Testis (tissue), 3 donors: ENCODE data around the gene CCPG1. TPM values are rescaled to one million over a fixed set of nuclear protein-coding genes. Genes with fewer than 3 reads are reported as not detected.
A peak's percentile ranks its signal among the peaks of the same experiment; 100 is the strongest.

Source experiments
- DNase-seq: peaks from one replicate; pipeline ENCODE4 v3.0.0-alpha.2; 2019
- H3K27ac ChIP-seq, 2 donors: fragments of 200-600 bp; sonication (generic); one replicate each; pipeline ENCODE4 v1.5.1; 2019
- H3K27me3 ChIP-seq: fragments of 200-600 bp; sonication (generic); one replicate; pipeline ENCODE4 v1.5.1; 2019
- H3K36me3 ChIP-seq: fragments of 200-600 bp; sonication (generic); one replicate; pipeline ENCODE4 v1.5.1; 2017; ENCODE audit warnings: low read depth; ENCODE audit errors: missing control alignments
- H3K4me1 ChIP-seq: fragments of 200-600 bp; sonication (generic); one replicate; pipeline ENCODE4 v1.5.1; 2019
- H3K4me3 ChIP-seq, 2 donors: fragments of 200-600 bp; sonication (generic); one replicate each; pipeline ENCODE4 v1.5.1; 2017 to 2019
- H3K9me3 ChIP-seq: fragments of 200-600 bp; sonication (generic); one replicate; pipeline ENCODE4 v1.5.1; 2017
- CTCF ChIP-seq, 3 experiments: fragments of 450-650 bp in 2 of 3; fragments of 200-600 bp in 1 of 3; sonication (generic) in 1 of 3; IDR thresholded peaks; one replicate each; pipeline ENCODE4 v1.5.1; 2016 to 2019; ENCODE audit warnings: antibody characterized with exemption in 3 of 3, mild to moderate bottlenecking in 2 of 3, moderate library complexity in 1 of 3
- POLR2A ChIP-seq: fragments of 450-650 bp; IDR thresholded peaks from one replicate; pipeline ENCODE4 v1.6.1; 2017; ENCODE audit warnings: antibody characterized with exemption, mild to moderate bottlenecking, moderate library complexity
- WGBS, 2 donors: methylation state at CpG; one replicate each; pipeline ENCODE4 v1.1.5; 2018; 5-methylcytosine and 5-hydroxymethylcytosine counted together
- intact Hi-C: fragments of 100-400 bp; cut with DNase I; formaldehyde crosslinking; loops from one replicate; pipeline ENCODE4 v1.15.1; 2023; ENCODE audit warnings: low total_unique reads
- microRNA counts, 2 donors: library from miRNA; unstranded; fragments of <30 nt; microRNA quantifications; one replicate each; lab custom pipeline; 2016
- microRNA-seq, 2 donors: library from miRNA; unstranded; fragments of <30 nt; microRNA quantifications; one replicate each; pipeline ENCODE4, GENCODE V29; 2016; ENCODE audit warnings: borderline number of aligned reads in 2 of 2, borderline replicate concordance in 1 of 2
- polyA plus RNA-seq: library from polyadenylated mRNA; stranded (reverse); fragments of 350-450 nt; fragmentation: Illumina TruSeq; extraction: RNeasy Lipid Tissue Mini Kit (QIAGEN cat#74804); gene quantifications from one replicate; pipeline ENCODE4 v1.2.3, GENCODE V29; 2014; ENCODE audit warnings: low read depth, low replicate concordance; ENCODE audit not compliant: insufficient read depth
- total RNA-seq, 2 donors: library from RNA; depleted of rRNA; stranded (reverse); fragments of >200 nt; gene quantifications; one replicate each; pipeline ENCODE4 v1.2.3, GENCODE V29; 2016

CCPG1 gene
- total and polyA plus RNA-seq, 3 donors from 2014 or later: 21.6 to 37.1 (median 25.6) TPM

GRCh38 chr15:55318588-55319494 lies 89.3 kb downstream of the CCPG1 start, which contains the start of the genes PIGB and PIGBOS1:
PIGB (plus strand) TSS chr15:55319222; CDS start chr15:55319251, 29 bp downstream.
PIGBOS1 (minus strand) TSS chr15:55319123; CDS start chr15:55317792, 1,331 bp downstream.
- 1% methylated on average over 37 to 49 of the region's 49 CpGs for WGBS, 2 donors
- TF ChIP-seq POLR2A: peak; percentile 5
- TF ChIP-seq CTCF (IDR thresholded peaks at IDR 0.05): peak in 1 of 3 experiments; percentile 16
- peaks cover 28% of the 10 kb centered on the region for H3K4me1 ChIP-seq
- H3K4me3 ChIP-seq: peak within 1 kb of the TSS; percentile 70 to 87
- H3K36me3 ChIP-seq: no peaks in the 10 kb centered on the region
- H3K27me3 ChIP-seq: no peaks in the 10 kb centered on the region
- peak within 1 kb of the TSS; percentile 92 to 93 for H3K27ac ChIP-seq
- no peaks in the 10 kb centered on the region for H3K9me3 ChIP-seq
- DNase-seq: peak; percentile 92
- intact Hi-C loops: no loop called here

MicroRNAs encoded within 50 kb of the gene (microRNA counts, 767-probe panel; counts per million panel counts)
- microRNA hsa-miR-628-3p (lab: Ali Mortazavi, UCI): 0 to 152 counts per million in 2 donors
- 0 to 152 counts per million in 2 donors for microRNA hsa-miR-628-5p (lab: Ali Mortazavi, UCI)

Small RNAs within 50 kb of the gene (microRNA-seq; reads per million reads assigned to microRNA genes)
- gene MIR628: 151 to 187 reads per million in 2 donors

Other genes starting within 250 kb of the CCPG1 start
- gene RSL24D1, start 211.4 kb downstream of the CCPG1 start, total RNA-seq: 10 to 100 TPM; 47.2 to 48.4 TPM
- 62.7 TPM for gene RSL24D1, start 211.4 kb downstream of the CCPG1 start, polyA plus RNA-seq
- gene RAB27A, start 118.5 kb downstream of the CCPG1 start, total RNA-seq: 10 to 100 TPM; 13.1 to 13.7 TPM
- gene RAB27A, start 118.5 kb downstream of the CCPG1 start, polyA plus RNA-seq: 19.2 TPM
- gene PIGBOS1, start 89.2 kb downstream of the CCPG1 start, total RNA-seq: 10 to 100 TPM; 10.3 to 12.9 TPM
- 11.9 TPM for gene PIGBOS1, start 89.2 kb downstream of the CCPG1 start, polyA plus RNA-seq
- 10 to 100 TPM; 13.7 to 14.3 TPM for gene PIGB, start 89.1 kb downstream of the CCPG1 start, total RNA-seq
- gene PIGB, start 89.1 kb downstream of the CCPG1 start, polyA plus RNA-seq: 12.8 TPM
- gene PIERCE2, start 136 bp upstream of the CCPG1 start, total RNA-seq: 1 to 10 TPM; 4.3 to 8.0 TPM
- gene PIERCE2, start 136 bp upstream of the CCPG1 start, polyA plus RNA-seq: 16.0 TPM
- gene DNAAF4, start 99.9 kb upstream of the CCPG1 start, total RNA-seq: 10 to 100 TPM in 1 of 2 donors, 1 to 10 TPM in 1; 7.9 to 10.3 TPM
- 5.9 TPM for gene DNAAF4, start 99.9 kb upstream of the CCPG1 start, polyA plus RNA-seq
- 1 to 10 TPM; 8.5 to 8.6 TPM for gene PYGO1, start 180.0 kb upstream of the CCPG1 start, total RNA-seq
- gene PYGO1, start 180.0 kb upstream of the CCPG1 start, polyA plus RNA-seq: 5.4 TPM